Measurements from ENCODE around the gene OR52E5. TPM values are rescaled to one million over a fixed set of nuclear protein-coding genes. Genes with fewer than 3 reads are reported as not detected.

Gene OR52E5
- total RNA-seq, 1 experiment from 2014 or later, result not detected

DNA sequence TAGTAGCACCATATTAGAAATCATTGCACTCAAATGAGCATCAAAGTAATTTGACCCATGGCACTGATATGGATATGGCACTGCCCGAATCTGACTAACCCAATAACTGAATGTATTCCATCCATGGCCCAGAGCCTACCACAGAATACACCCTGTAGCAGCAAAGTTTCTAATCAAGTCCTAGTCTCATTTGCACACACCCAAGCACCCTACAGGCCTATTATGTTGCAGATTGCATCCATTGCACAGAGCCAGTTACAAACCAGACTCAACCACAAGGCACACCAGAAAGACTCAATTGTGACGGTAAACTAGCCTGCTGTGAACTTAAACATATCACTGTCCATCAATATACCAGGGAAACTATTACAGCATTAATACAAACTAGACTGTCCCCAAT is 6.5 kb downstream of the OR52E5 start:
- Histone ChIP-seq H3K9me3 (ENCODE audit: low read depth, low read length, poor library complexity, severe bottlenecking) (no peaks in the 10 kb centered on the region), H3K4me3 (ENCODE audit: low read depth, low read length, poor library complexity, severe bottlenecking) (no peak overlapping the region), H3K36me3 (ENCODE audit: insufficient read depth, low read length, poor library complexity, severe bottlenecking) (no peaks in the 10 kb centered on the region), H3K27ac (ENCODE audit: low read depth, low read length, poor library complexity, severe bottlenecking) (no peak overlapping the region), H3K27me3 (replicated peaks; ENCODE audit: insufficient read depth, low read depth, low read length, poor library complexity) (no peaks in the 10 kb centered on the region), H3K4me1 (ENCODE audit: insufficient read depth, low read length, poor library complexity, severe bottlenecking) (no peaks in the 10 kb centered on the region)
- TF ChIP-seq, protein P1, sequence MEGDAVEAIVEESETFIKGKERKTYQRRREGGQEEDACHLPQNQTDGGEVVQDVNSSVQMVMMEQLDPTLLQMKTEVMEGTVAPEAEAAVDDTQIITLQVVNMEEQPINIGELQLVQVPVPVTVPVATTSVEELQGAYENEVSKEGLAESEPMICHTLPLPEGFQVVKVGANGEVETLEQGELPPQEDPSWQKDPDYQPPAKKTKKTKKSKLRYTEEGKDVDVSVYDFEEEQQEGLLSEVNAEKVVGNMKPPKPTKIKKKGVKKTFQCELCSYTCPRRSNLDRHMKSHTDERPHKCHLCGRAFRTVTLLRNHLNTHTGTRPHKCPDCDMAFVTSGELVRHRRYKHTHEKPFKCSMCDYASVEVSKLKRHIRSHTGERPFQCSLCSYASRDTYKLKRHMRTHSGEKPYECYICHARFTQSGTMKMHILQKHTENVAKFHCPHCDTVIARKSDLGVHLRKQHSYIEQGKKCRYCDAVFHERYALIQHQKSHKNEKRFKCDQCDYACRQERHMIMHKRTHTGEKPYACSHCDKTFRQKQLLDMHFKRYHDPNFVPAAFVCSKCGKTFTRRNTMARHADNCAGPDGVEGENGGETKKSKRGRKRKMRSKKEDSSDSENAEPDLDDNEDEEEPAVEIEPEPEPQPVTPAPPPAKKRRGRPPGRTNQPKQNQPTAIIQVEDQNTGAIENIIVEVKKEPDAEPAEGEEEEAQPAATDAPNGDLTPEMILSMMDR (conservative IDR thresholded peaks at IDR 0.05; ENCODE audit: low read depth, low read length), result no peak
- no peak for TF ChIP-seq EZH2 (IDR thresholded peaks at IDR 0.05; ENCODE audit: borderline replicate concordance, low read depth, low read length, poor library complexity, severe bottlenecking)
- BruUV-seq (replicated peaks), result no TSS peak
- CTCF ChIA-PET, result no interaction called here
- POLR2A ChIA-PET (ENCODE audit: low non-redundant PET), result no interaction called here
- intact Hi-C loops (cut with micrococcal nuclease; ENCODE audit: unreplicated experiment), result loop anchor here (10.0 kb wide), 1 partner anchor 295 kb away; no protein-coding TSS in a partner anchor
- DNase-seq (ENCODE audit: low spot score), result no peak

DNA sequence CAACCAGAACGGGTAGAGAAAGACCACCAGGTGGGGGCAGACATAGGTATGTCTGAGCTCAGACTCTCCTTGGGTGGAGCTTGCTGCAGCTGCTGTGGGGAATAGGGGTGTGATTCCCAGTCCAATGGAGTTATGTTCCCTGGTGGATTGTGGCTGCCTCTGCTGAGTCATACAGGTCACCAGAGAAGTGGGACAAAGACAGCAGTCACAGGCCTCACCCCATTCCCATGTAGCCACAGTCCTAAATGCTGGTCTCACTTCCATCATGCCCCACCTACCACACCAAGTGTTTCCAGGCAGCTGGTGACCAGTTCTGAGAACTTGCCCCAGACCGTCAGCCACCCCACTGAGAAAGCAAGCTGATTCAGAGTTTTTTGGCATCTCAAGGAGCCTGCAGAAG is 17.5 kb downstream of the OR52E5 start:
- no peak overlapping the region for H3K27ac ChIP-seq (ENCODE audit: low read depth, low read length, poor library complexity, severe bottlenecking)
- H3K27me3 ChIP-seq (replicated peaks; ENCODE audit: insufficient read depth, low read depth, low read length, poor library complexity), result no peaks in the 10 kb centered on the region
- POLR2A ChIA-PET (ENCODE audit: low non-redundant PET), result no interaction called here
- no peaks in the 10 kb centered on the region for H3K9me3 ChIP-seq (ENCODE audit: low read depth, low read length, poor library complexity, severe bottlenecking)
- TF ChIP-seq, protein P1 (conservative IDR thresholded peaks at IDR 0.05; ENCODE audit: low read depth, low read length), result no peak
- TF ChIP-seq EZH2 (IDR thresholded peaks at IDR 0.05; ENCODE audit: borderline replicate concordance, low read depth, low read length, poor library complexity, severe bottlenecking), result no peak
- intact Hi-C loops (cut with micrococcal nuclease; ENCODE audit: unreplicated experiment), result no loop called here
- no peaks in the 10 kb centered on the region for H3K4me1 ChIP-seq (ENCODE audit: insufficient read depth, low read length, poor library complexity, severe bottlenecking)
- DNase-seq (ENCODE audit: low spot score), result no peak
- no peaks in the 10 kb centered on the region for H3K36me3 ChIP-seq (ENCODE audit: insufficient read depth, low read length, poor library complexity, severe bottlenecking)
- BruUV-seq (replicated peaks), result no TSS peak
- CTCF ChIA-PET, result no interaction called here
- H3K4me3 ChIP-seq (ENCODE audit: low read depth, low read length, poor library complexity, severe bottlenecking), result no peak overlapping the region

DNA sequence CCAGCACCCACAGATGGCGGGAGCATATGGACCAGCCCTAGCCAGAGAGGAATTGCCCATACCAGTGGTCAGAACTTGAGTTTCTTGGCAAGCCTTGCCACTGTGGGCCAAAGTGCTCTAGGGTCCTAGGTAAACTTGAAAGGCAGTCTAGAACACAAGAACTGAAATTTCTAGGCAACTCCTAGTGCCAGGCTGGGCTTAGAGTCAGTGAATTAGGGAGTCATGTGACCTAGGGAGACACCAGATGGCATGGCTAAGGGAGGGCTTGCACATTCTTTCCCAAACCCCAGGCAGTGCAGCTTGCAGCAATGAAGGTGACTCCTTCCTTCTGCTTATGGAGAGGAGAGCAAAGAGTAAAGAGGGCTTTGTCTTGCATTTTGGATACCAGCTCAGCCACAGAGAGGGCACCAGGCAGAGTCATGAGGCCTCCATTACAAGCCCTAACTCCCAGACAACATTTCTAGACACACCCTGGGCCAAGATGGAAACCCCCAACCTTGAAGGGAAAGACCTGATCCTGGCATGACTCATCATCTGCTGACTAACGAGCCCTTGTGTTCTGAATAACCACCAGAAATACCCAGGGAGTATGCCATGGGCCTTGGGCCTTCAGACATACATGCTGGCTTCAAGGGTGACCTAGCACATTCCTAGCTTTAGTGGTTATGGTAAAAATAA is 29.9 kb downstream of the OR52E5 start:
- Histone ChIP-seq H3K4me1 (ENCODE audit: insufficient read depth, low read length, poor library complexity, severe bottlenecking) (no peaks in the 10 kb centered on the region), H3K9me3 (ENCODE audit: low read depth, low read length, poor library complexity, severe bottlenecking) (no peaks in the 10 kb centered on the region), H3K4me3 (ENCODE audit: low read depth, low read length, poor library complexity, severe bottlenecking) (no peak overlapping the region), H3K36me3 (ENCODE audit: insufficient read depth, low read length, poor library complexity, severe bottlenecking) (no peaks in the 10 kb centered on the region), H3K27me3 (replicated peaks; ENCODE audit: insufficient read depth, low read depth, low read length, poor library complexity) (no peaks in the 10 kb centered on the region), H3K27ac (ENCODE audit: low read depth, low read length, poor library complexity, severe bottlenecking) (no peak overlapping the region)
- CTCF ChIA-PET, result no interaction called here
- TF ChIP-seq EZH2 (IDR thresholded peaks at IDR 0.05; ENCODE audit: borderline replicate concordance, low read depth, low read length, poor library complexity, severe bottlenecking), result no peak
- TF ChIP-seq, protein P1 (conservative IDR thresholded peaks at IDR 0.05; ENCODE audit: low read depth, low read length), result no peak
- no TSS peak for BruUV-seq (replicated peaks)
- intact Hi-C loops (cut with micrococcal nuclease; ENCODE audit: unreplicated experiment), result no loop called here
- DNase-seq (ENCODE audit: low spot score), result no peak
- POLR2A ChIA-PET (ENCODE audit: low non-redundant PET), result no interaction called here

All from A673 (cell line).